ENCODE measurements around the gene GPC1.

The GPC1 gene

DNA sequence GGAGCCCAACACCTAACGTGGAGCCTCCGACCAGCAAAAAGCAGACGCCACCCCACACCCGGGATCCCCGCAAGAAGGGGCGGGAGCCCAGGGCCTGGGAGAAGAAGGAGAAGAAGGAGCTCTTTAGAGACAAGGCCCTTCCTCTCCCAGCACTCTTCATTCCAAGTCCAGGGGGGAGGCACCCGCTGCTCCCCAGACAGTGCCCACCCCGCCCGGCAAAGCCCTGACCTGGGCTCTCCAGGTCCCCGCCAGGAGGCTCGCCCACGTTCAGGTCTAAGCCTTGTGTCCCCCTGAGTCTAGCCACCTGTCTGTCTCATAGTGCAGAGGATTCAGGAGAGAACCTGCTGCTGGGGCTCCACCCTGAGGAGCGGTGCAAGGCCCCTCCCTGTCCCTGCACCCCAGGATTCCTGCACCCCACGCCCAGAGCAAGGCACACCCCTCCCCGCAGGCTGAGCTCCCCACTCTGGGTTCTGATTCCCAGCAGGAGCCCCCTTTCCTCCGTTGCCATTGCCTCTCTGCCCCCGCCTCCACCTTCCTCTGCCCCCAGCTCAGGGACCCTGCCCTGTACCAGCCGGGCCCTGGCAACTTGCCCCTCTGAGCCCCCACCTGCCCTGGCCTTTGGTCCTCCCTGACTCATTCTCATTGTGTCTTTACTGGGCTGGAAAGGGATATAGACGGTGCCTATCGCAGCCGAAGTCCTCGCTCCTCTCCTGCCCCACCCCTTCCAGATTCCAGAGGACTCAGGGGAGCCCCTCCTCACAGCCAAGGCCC is 33.5 kb upstream of the GPC1 start:
- H3K4me3 ChIP-seq (ENCODE audit: low read depth, low read length, poor library complexity, severe bottlenecking) = no peak overlapping the region
- no peaks in the 10 kb centered on the region for H3K9me2 ChIP-seq (ENCODE audit: low read depth, low read length)
- H3K9me3 ChIP-seq (ENCODE audit: low read length) = no peaks in the 10 kb centered on the region
- H4K20me1 ChIP-seq (ENCODE audit: insufficient read depth, low read length) = no peaks in the 10 kb centered on the region
- no peaks in the 10 kb centered on the region for H3K79me2 ChIP-seq (ENCODE audit: insufficient read depth, low read length)
- no peak overlapping the region for H2AFZ ChIP-seq (ENCODE audit: low read length)
- no peaks in the 10 kb centered on the region for H3K4me1 ChIP-seq (ENCODE audit: insufficient read depth, low read length, severe bottlenecking)
- H3K9ac ChIP-seq (ENCODE audit: low read length) = no peak overlapping the region
- no peaks in the 10 kb centered on the region for H3F3A ChIP-seq (ENCODE audit: insufficient read depth, low read length)
- no peak overlapping the region for H3K27ac ChIP-seq (ENCODE audit: low read depth, low read length, poor library complexity, severe bottlenecking)
- no peaks in the 10 kb centered on the region for H3K36me3 ChIP-seq (ENCODE audit: insufficient read depth, low read length)
- H3K27me3 ChIP-seq (ENCODE audit: insufficient read depth, low read length) = peaks cover 5% of the 10 kb centered on the region; the same call in 1 of the 2 replicates
- TF ChIP-seq, protein P1, sequence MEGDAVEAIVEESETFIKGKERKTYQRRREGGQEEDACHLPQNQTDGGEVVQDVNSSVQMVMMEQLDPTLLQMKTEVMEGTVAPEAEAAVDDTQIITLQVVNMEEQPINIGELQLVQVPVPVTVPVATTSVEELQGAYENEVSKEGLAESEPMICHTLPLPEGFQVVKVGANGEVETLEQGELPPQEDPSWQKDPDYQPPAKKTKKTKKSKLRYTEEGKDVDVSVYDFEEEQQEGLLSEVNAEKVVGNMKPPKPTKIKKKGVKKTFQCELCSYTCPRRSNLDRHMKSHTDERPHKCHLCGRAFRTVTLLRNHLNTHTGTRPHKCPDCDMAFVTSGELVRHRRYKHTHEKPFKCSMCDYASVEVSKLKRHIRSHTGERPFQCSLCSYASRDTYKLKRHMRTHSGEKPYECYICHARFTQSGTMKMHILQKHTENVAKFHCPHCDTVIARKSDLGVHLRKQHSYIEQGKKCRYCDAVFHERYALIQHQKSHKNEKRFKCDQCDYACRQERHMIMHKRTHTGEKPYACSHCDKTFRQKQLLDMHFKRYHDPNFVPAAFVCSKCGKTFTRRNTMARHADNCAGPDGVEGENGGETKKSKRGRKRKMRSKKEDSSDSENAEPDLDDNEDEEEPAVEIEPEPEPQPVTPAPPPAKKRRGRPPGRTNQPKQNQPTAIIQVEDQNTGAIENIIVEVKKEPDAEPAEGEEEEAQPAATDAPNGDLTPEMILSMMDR (IDR thresholded peaks at IDR 0.05; ENCODE audit: low read length) = no peak
- no peak for TF ChIP-seq EZH2 (IDR thresholded peaks at IDR 0.05; ENCODE audit: borderline replicate concordance, low read length)
- no peak overlapping the region for H3K4me2 ChIP-seq (ENCODE audit: low read length)

DNA sequence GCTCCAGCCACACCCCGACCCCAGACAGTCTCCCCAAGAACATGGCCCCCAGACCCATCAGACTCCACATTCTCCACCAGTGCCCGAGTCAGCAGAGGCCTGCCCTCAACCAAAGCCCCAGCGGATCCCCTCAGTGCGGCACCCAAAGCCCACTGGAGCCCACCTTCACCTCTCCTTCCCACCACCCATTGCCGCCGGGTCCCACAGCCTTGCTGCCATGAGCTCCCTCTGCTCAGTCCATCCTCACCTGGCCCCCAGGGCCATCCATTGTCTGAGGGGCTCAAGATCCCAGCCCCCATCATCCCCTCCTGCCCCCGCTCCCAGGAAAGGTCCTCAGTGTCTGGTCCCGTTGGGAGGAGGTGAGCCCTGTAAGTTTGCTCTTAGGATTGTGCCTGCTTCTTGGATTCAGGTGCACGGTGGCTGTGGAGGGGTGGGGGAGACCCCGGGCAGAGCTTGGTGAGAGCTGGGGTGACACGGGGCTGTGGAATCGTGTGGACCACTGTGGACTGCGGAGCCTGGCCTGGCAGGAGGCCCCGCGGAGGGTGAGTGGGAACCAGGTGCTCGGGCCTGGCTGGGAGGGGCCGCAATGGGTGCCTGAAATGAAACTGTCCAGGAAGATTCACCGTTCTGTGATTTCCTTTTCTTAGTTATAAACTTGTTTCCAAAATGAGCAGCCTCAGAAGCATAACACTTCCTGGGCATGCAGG is 32.7 kb upstream of the GPC1 start:
- H3K27ac ChIP-seq (ENCODE audit: low read depth, low read length, poor library complexity, severe bottlenecking) = no peak overlapping the region
- no peaks in the 10 kb centered on the region for H3K9me2 ChIP-seq (ENCODE audit: low read depth, low read length)
- no peaks in the 10 kb centered on the region for H4K20me1 ChIP-seq (ENCODE audit: insufficient read depth, low read length)
- no peaks in the 10 kb centered on the region for H3K4me1 ChIP-seq (ENCODE audit: insufficient read depth, low read length, severe bottlenecking)
- H3K36me3 ChIP-seq (ENCODE audit: insufficient read depth, low read length) = no peaks in the 10 kb centered on the region
- no peaks in the 10 kb centered on the region for H3K79me2 ChIP-seq (ENCODE audit: insufficient read depth, low read length)
- no peak overlapping the region for H3K4me3 ChIP-seq (ENCODE audit: low read depth, low read length, poor library complexity, severe bottlenecking)
- H2AFZ ChIP-seq (ENCODE audit: low read length) = no peak overlapping the region
- no peak for TF ChIP-seq EZH2 (IDR thresholded peaks at IDR 0.05; ENCODE audit: borderline replicate concordance, low read length)
- TF ChIP-seq, protein P1 (IDR thresholded peaks at IDR 0.05; ENCODE audit: low read length) = no peak
- no peaks in the 10 kb centered on the region for H3F3A ChIP-seq (ENCODE audit: insufficient read depth, low read length)
- peaks cover 5% of the 10 kb centered on the region; the same call in 1 of the 2 replicates for H3K27me3 ChIP-seq (ENCODE audit: insufficient read depth, low read length)
- H3K4me2 ChIP-seq (ENCODE audit: low read length) = no peak overlapping the region
- H3K9ac ChIP-seq (ENCODE audit: low read length) = no peak overlapping the region
- H3K9me3 ChIP-seq (ENCODE audit: low read length) = no peaks in the 10 kb centered on the region

DNA sequence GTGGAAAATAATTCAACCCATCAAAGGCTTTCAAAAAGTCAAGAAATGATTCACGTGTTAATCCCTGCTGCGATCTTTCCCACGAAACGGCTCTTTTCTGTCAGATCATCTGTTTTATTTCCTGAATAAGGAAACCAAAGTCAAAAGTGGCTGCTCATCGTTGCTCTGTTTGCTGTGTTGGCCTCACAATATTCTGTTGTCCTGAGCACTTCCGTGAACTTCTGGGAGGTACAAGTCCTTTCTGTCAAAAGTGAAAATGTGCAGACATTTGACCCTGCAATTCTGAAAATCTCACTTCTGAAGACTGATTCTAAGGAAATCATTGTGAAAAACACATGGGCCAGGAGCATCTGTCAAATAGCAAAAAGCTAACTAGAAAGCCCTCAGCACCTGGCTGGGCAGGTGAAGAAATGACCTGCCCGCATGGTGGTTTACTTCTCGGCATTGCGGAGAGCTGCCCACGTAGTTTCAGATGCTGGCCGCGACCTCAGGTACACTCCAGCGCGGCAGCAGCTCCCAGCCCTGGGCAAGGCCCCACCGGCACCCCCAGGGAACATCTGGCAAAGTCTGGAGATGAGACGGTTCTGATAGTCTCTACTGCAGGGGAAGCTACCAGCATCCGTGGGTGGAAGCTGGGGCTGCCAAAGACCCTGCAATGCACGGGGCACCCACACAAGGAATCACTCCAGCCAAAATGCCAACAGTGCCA is 31.9 kb upstream of the GPC1 start:
- Histone ChIP-seq H3K4me2 (ENCODE audit: low read length) (no peak overlapping the region), H3F3A (ENCODE audit: insufficient read depth, low read length) (no peaks in the 10 kb centered on the region), H3K36me3 (ENCODE audit: insufficient read depth, low read length) (no peaks in the 10 kb centered on the region), H3K9me3 (ENCODE audit: low read length) (no peaks in the 10 kb centered on the region), H3K4me1 (ENCODE audit: insufficient read depth, low read length, severe bottlenecking) (no peaks in the 10 kb centered on the region), H2AFZ (ENCODE audit: low read length) (no peak overlapping the region), H4K20me1 (ENCODE audit: insufficient read depth, low read length) (no peaks in the 10 kb centered on the region), H3K79me2 (ENCODE audit: insufficient read depth, low read length) (no peaks in the 10 kb centered on the region), H3K9me2 (ENCODE audit: low read depth, low read length) (no peaks in the 10 kb centered on the region), H3K27me3 (ENCODE audit: insufficient read depth, low read length) (peaks cover 5% of the 10 kb centered on the region; the same call in 1 of the 2 replicates), H3K27ac (ENCODE audit: low read depth, low read length, poor library complexity, severe bottlenecking) (no peak overlapping the region), H3K4me3 (ENCODE audit: low read depth, low read length, poor library complexity, severe bottlenecking) (no peak overlapping the region), H3K9ac (ENCODE audit: low read length) (no peak overlapping the region)
- TF ChIP-seq, protein P1 (IDR thresholded peaks at IDR 0.05; ENCODE audit: low read length) = no peak
- no peak for TF ChIP-seq EZH2 (IDR thresholded peaks at IDR 0.05; ENCODE audit: borderline replicate concordance, low read length)
